ENCODE data around the gene LOXL1. TPM values are rescaled to one million over a fixed set of nuclear protein-coding genes. Genes with fewer than 3 reads are reported as not detected.

LOXL1 gene
- total RNA-seq, 1 donor, result 176 TPM

DNA sequence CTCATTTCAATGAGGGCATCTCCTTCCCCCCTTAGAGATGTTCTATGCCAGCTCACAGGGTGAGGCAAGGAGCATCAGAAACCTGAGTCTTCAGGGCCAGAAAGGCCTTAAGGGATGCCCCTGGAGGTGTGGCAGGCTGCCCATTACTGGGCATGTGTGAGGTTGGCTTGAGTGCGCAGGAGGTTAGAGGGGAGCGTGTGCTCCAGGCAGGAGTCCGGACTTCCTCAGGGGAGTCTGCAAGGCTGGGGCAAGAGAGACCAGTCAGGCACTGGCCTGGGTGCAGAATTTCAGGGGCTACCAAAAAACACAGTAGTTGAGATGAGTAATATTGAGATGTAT, 1.9 kb downstream of the LOXL1 start:
- peak overlapping the region; percentile 93 for H3K4me3 ChIP-seq (ENCODE audit: low read depth, low read length)
- DNase-seq (ENCODE audit: low read depth), result no peak
- TF ChIP-seq, protein P1, sequence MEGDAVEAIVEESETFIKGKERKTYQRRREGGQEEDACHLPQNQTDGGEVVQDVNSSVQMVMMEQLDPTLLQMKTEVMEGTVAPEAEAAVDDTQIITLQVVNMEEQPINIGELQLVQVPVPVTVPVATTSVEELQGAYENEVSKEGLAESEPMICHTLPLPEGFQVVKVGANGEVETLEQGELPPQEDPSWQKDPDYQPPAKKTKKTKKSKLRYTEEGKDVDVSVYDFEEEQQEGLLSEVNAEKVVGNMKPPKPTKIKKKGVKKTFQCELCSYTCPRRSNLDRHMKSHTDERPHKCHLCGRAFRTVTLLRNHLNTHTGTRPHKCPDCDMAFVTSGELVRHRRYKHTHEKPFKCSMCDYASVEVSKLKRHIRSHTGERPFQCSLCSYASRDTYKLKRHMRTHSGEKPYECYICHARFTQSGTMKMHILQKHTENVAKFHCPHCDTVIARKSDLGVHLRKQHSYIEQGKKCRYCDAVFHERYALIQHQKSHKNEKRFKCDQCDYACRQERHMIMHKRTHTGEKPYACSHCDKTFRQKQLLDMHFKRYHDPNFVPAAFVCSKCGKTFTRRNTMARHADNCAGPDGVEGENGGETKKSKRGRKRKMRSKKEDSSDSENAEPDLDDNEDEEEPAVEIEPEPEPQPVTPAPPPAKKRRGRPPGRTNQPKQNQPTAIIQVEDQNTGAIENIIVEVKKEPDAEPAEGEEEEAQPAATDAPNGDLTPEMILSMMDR (IDR thresholded peaks at IDR 0.05; ENCODE audit: insufficient read depth, low read length), result no peak

DNA sequence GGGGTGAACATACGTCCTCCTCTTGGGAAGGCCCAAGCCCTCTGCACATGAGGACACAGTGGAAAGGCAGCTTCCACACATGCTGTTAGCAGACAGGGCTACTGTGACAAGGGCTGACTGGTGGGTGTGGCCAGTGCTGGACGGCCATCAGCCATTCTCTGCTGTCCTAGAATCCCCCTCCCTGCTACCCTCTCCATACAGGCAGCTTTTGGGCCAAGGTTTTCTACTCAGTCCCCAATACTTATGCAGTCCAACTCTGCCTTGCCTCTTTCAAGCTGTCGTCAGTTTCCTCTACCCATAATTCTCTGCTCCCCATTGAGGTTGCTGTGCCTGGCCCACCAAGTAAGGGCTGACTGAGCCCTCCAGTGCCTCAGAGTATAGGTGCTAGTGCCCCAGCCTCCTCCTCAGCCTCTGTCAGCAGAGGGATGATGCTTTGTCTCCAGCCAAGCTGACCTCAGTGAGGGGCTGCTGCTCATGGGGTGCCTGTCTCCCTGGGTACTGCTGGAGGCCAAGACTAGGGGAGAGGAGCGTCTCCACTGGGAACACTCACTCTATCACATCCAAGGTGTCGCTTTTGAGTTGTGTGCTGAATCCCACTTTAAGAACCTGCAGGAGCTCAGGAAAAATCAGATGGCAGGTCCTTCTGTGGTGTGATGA, 2.8 kb downstream of the LOXL1 start:
- DNase-seq (ENCODE audit: low read depth), result no peak
- peak overlapping the region; percentile 93 for H3K4me3 ChIP-seq (ENCODE audit: low read depth, low read length)
- TF ChIP-seq, protein P1 (IDR thresholded peaks at IDR 0.05; ENCODE audit: insufficient read depth, low read length), result no peak

DNA sequence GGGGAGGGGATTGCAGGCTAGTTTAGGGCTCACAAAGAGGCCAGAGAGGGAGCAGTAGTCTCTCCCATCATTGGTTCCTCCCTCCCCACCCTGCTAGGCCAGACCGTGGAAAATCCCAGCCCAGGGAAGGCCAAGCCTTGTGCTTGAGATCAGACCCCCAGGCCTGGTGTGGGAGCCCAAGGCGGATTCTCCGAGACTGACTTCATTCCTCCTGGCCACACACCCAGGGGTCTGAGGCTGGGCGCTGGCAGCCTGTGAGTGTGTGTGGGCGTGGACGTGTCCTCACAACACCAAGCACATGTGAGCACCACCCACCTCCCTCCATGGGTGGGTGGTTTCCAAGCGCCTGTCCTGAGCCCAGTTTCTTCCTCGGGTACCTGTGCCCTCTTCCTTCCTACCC, 4.1 kb downstream of the LOXL1 start:
- TF ChIP-seq, protein P1 (IDR thresholded peaks at IDR 0.05; ENCODE audit: insufficient read depth, low read length), result no peak
- peak; percentile 93 for DNase-seq (ENCODE audit: low read depth)
- H3K4me3 ChIP-seq (ENCODE audit: low read depth, low read length), result peak overlapping the region; percentile 93

DNA sequence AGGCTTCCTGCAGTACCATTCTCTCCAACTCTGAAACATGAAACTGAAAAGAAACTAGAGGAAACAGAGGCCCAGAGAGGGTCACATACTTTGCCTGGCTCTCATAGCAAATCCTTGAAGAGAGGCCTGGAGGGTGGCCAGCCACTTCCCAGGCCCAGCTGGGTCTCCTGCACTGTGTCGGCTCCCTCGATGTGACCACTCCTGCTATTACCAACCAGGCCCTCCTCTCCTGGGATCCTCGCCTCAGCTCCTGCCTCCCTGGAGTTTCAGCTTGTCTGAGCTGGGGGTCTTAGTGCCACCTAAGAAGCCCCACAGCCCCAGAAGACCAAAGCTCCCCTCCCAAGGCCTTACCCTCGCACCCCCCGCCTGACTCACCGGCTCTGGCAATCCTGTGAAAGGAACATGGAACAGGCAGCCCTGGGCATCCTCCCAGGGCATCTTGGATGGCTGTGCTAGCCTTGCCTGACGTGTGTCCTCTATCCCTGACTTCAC, 4.6 kb downstream of the LOXL1 start:
- TF ChIP-seq, protein P1 (IDR thresholded peaks at IDR 0.05; ENCODE audit: insufficient read depth, low read length), result no peak
- peak overlapping the region; percentile 93 for H3K4me3 ChIP-seq (ENCODE audit: low read depth, low read length)
- peak; percentile 86 for DNase-seq (ENCODE audit: low read depth)

DNA sequence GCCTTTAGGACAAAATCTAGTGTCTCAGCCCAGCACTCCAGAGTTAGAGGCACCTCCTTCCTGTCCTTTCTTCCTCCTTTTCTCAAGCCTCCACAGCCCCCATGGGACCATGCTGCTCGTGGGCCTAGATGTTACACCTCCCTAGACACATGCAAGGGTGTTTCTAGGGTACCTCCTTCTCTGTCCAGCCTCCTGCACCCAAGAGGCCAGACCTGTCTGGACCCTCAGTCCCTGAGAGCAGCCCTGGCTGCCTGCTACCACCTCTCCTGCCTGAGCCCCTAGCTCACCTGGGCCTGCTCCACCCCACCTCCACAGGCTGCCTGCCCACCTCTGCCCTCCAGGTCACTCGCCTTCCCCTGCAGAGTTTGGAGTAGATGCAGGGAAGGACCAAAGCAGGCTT, 5.2 kb downstream of the LOXL1 start:
- DNase-seq (ENCODE audit: low read depth), result no peak

DNA sequence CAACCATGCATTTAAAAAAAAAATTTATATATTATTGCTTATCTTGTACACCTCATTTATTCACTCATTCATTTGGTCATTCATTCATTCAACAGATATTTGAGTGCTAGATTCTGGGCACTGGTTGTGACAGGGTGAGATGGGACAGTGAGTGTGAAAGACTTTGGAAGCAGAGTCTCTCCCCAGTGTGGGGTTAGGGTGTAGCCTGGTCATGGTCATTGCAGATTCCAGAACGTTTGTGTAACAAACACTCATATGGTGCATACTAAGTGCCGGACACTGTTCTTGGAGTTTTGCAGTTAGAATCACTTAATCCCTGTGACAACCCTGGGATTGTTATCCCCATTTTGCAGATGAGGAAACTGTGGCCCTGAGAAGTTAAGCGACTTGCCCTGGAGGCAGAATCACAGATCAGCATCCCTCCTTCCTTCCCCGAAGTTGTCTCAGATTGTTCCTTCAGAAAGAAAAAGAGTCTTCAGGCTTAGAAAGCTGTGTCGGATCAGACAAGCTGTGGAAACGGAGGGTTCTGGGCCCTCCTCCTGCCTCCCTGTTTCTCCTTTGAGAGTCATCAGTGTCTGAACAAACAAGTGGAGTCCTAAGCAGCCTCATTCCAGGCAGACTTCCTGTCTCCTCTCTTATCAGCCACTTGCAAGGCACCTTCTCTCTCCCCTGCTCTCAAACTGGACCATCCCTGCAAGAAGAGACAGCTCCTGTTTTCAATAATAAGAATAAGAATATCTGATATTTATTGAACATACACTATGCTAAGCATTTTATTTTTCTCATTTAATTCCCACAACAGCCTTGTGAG, 6.3 kb downstream of the LOXL1 start:
- TF ChIP-seq, protein P1 (IDR thresholded peaks at IDR 0.05; ENCODE audit: insufficient read depth, low read length), result no peak
- peak; percentile 32 for DNase-seq (ENCODE audit: low read depth)

More for the DNA sequence above, 5.2 kb downstream of the LOXL1 start:
- TF ChIP-seq, protein P1 (IDR thresholded peaks at IDR 0.05; ENCODE audit: insufficient read depth, low read length), result no peak
- no peak overlapping the region for H3K4me3 ChIP-seq (ENCODE audit: low read depth, low read length)

More for the DNA sequence above, 6.3 kb downstream of the LOXL1 start:
- H3K4me3 ChIP-seq (ENCODE audit: low read depth, low read length), result no peak overlapping the region
